Measurements from ENCODE around the gene STK16. TPM values are rescaled to one million over a fixed set of nuclear protein-coding genes. Genes with fewer than 3 reads are reported as not detected.

Gene STK16
- total and polyA plus RNA-seq, 12 donors = 19.2 to 55.8 (median 26.8) TPM

DNA sequence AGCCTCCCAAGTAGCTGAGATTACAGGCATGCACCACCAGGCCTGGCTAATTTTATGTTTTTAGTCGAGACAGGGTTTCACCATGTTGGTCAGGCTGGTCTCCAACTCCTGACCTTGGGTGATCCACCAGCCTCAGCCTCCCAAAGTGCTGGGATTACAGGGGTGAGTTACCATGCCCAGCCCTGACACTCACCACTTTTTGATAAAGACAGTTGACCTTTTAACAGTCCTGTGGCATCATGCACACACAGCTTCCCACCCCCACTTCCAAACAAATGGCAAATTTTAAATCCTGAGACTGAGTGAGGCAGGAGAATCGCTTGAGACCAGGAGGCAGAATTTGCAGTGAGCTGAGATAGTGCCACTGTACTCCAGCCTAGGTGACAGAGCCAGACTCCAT is 27.7 kb downstream of the STK16 start:
- TF ChIP-seq, protein P1, sequence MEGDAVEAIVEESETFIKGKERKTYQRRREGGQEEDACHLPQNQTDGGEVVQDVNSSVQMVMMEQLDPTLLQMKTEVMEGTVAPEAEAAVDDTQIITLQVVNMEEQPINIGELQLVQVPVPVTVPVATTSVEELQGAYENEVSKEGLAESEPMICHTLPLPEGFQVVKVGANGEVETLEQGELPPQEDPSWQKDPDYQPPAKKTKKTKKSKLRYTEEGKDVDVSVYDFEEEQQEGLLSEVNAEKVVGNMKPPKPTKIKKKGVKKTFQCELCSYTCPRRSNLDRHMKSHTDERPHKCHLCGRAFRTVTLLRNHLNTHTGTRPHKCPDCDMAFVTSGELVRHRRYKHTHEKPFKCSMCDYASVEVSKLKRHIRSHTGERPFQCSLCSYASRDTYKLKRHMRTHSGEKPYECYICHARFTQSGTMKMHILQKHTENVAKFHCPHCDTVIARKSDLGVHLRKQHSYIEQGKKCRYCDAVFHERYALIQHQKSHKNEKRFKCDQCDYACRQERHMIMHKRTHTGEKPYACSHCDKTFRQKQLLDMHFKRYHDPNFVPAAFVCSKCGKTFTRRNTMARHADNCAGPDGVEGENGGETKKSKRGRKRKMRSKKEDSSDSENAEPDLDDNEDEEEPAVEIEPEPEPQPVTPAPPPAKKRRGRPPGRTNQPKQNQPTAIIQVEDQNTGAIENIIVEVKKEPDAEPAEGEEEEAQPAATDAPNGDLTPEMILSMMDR (IDR thresholded peaks at IDR 0.05) = peak in 1 of 6 experiments; percentile 17
- no peak for TF ChIP-seq POLR2A (IDR thresholded peaks at IDR 0.05)
- H3K9me3 ChIP-seq (replicated peaks in 1 of 3) = no peaks in the 10 kb centered on the region
- DNase-seq = peak; percentile 59 to 87 (median 81)
- intact Hi-C loops (cut with DNase I) = no loop called here
- peaks cover 0 to 16% of the 10 kb centered on the region in 2 donors for H3K4me1 ChIP-seq (replicated peaks in 1 of 2)
- H3K4me3 ChIP-seq = no peak overlapping the region
- H3K27me3 ChIP-seq = no peaks in the 10 kb centered on the region
- no peaks in the 10 kb centered on the region for H3K36me3 ChIP-seq (replicated peaks in 1 of 2)
- H3K27ac ChIP-seq = peak overlapping the region in 3 of 5 donors; percentile 74 to 90 (median 87)
- 34 to 67% (median 42%) methylated on average over 1 to 2 of the region's 2 CpGs for WGBS, 4 donors

DNA sequence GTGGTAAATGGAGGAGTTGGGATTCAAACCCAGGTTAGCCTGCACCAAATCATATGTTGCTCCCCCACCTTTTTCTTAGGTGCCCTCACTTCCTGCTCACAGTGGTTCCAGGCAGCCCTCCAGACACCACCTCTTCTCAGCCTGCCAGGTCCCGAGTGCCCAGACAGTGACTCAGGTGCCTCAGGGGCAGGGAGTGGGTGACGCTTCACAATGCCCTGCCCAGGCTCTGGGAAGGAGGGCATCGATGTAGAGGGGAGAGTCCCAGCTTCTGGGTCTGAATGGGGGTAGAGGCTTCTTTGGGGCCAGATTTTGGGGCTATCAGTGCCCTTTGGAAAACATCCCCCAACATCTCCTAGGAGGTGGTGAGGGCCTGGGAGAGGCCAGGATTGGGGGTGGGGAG is 28.7 kb downstream of the STK16 start:
- H3K27ac ChIP-seq = peak overlapping the region in 4 of 5 donors; percentile 41 to 90 (median 80)
- intact Hi-C loops (cut with DNase I) = no loop called here
- H3K9me3 ChIP-seq (replicated peaks in 1 of 3) = no peaks in the 10 kb centered on the region
- WGBS, 4 donors = 46 to 78% (median 52%) methylated on average over 3 of the region's 3 CpGs
- peak in 6 of 7 donors; percentile 29 to 66 (median 51) for DNase-seq
- H3K4me3 ChIP-seq = no peak overlapping the region
- peaks cover 7 to 25% of the 10 kb centered on the region in 2 donors for H3K4me1 ChIP-seq (replicated peaks in 1 of 2)
- TF ChIP-seq POLR2A (IDR thresholded peaks at IDR 0.05) = no peak
- TF ChIP-seq, protein P1 (IDR thresholded peaks at IDR 0.05) = no peak
- no peaks in the 10 kb centered on the region for H3K36me3 ChIP-seq (replicated peaks in 1 of 2)
- H3K27me3 ChIP-seq = no peaks in the 10 kb centered on the region

DNA sequence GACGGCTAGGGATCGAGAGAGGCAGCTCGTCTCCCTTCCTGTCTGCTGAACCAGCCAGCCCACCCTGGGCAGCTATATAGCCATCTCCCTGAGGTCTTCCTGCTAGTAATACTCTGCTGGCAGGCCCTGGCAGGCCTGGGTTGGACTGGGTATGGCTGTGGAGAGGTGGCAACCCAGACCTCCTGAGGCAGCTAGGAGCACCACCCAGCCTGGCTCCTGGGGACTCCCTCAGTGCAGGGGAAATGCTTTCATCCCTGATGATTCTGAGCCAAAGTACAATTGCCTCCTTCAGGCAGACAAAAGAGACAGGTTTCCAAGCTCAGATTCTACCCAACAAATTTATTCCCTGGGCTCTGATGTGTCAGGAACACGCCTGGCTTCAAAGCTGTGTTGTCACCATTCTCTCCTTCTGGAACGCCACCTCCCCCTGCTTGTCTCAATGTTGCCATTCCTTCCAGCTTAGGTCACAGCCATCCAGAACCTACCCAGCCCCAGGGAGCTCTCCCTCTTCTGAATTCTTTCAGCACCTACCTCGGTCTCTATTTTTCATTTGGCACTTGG is 29.2 kb downstream of the STK16 start:
- DNase-seq = peak in 6 of 7 donors; percentile 49 to 80 (median 72)
- Histone ChIP-seq H3K4me1 (replicated peaks in 1 of 2) (peaks cover 7 to 25% of the 10 kb centered on the region in 2 donors), H3K4me3 (no peak overlapping the region), H3K27me3 (no peaks in the 10 kb centered on the region), H3K36me3 (replicated peaks in 1 of 2) (no peaks in the 10 kb centered on the region), H3K9me3 (replicated peaks in 1 of 3) (no peaks in the 10 kb centered on the region), H3K27ac (peak overlapping the region in 4 of 5 donors; percentile 41 to 90 (median 80))
- 40 to 60% (median 50%) methylated on average over 6 of the region's 6 CpGs for WGBS, 4 donors
- TF ChIP-seq, protein P1 (IDR thresholded peaks at IDR 0.05) = no peak
- TF ChIP-seq POLR2A (IDR thresholded peaks at IDR 0.05) = peak in 1 of 2 donors; percentile 47
- intact Hi-C loops (cut with DNase I) = no loop called here

DNA sequence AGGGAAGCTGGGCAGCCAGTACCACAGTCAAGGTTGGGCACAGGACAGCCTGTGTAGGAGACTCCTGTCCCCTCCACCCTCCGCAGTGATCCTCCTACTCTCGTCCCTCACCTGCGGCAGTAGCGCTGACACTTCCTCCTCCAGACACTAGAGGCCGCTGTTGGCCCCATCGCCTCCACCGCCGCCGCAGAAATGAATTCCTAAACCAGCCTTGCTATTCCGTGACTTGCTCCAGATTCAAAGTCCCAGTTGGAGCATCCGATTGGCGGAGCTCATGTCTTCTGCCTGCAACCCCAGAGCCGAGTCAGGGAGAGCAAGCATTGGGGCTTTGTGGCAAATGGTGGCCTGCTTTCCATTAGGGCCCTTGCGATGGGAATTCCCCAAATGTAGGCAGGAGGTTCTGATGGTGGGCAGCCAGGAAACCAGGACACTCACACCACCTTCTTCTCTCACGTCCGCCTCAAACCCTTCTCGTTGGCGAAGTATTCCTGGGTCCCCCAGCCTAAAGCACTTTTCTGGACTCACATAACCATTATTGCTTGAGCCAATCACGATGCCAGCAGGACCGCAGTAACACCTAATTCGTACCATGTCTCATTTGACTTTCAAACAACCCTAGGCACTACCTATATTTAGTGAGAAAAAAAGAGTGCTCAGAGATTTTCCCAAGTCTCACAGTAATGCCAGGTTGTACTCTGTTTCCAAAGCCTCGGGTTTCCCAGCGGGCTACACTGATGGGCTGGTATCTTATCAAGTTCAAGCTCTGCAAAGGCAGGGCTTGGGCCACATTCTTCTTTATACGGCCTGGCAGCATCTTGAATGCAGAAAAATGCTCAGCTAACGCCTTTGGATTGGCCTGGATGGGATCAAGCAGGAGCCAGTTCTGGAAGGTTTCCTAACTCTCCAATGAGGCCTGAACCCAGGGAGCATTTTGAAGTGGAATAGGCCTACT is 32.7 kb downstream of the STK16 start:
- DNase-seq = peak; percentile 77 to 93 (median 84)
- Histone ChIP-seq H3K4me3 (no peak overlapping the region), H3K36me3 (replicated peaks in 1 of 2) (peaks cover 0 to 26% of the 10 kb centered on the region in 2 donors), H3K4me1 (replicated peaks in 1 of 2) (peaks cover 14 to 38% of the 10 kb centered on the region in 2 donors), H3K27ac (peak overlapping the region; percentile 92 to 99 (median 95)), H3K9me3 (replicated peaks in 1 of 3) (no peaks in the 10 kb centered on the region), H3K27me3 (no peaks in the 10 kb centered on the region)
- TF ChIP-seq POLR2A (IDR thresholded peaks at IDR 0.05) = peak in 1 of 2 donors; percentile 24
- TF ChIP-seq, protein P1 (IDR thresholded peaks at IDR 0.05) = peak; percentile 95 to 99 (median 96)
- 29 to 37% (median 31%) methylated on average over 21 to 25 of the region's 25 CpGs for WGBS, 4 donors
- intact Hi-C loops (cut with DNase I) = no loop called here
